HG02642 (cell line): ENCODE data around the gene KRT33A.

Experiments used
- ATAC-seq: cut with Tn5 transposase; IDR thresholded peaks from one replicate; pipeline ENCODE4 v1.9.1; 2021; ENCODE audit warnings: mild to moderate bottlenecking; ENCODE audit not compliant: unreplicated experiment, poor library complexity

Gene KRT33A

DNA sequence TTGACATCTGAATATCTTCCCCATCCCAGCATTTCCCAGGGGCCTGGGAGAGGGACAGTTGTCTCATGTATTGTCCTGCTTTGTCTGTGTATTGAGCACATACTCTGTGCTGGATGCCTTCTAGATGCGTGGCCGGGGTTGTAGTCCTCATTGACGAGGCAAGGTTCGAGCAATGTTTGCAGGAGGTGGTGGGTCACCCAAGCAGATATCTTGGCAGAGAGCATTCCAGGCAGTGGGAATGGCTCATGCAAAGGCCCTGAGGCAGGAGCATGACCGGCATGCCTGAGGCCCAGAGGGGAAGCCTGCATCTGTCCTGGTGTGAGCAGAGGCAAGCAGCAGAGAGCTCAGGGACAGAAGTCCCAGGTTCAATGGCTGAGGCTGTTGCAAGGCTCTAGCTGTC lies 17.5 kb downstream of the KRT33A start:
- ATAC-seq: no peak

DNA sequence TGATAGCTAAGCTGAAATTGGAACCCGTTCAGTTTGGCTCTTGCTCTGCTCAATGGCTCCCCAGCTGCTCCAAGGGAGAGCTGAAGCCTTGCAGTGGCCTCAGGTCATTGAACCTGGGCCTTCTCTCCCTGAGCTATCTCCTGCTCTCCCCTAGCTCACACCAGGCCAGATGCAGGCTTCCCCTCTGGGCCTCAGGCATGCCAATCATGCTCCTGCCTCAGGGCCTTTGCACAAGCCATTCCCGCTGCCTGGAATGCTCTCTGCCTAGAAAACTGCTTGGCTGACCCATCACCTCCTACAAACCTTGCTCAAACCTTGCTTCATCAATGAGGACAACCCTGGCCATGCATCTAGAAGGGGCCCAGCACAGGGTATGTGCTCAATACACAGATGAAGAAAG lies 18.4 kb downstream of the KRT33A start:
- ATAC-seq: no peak

DNA sequence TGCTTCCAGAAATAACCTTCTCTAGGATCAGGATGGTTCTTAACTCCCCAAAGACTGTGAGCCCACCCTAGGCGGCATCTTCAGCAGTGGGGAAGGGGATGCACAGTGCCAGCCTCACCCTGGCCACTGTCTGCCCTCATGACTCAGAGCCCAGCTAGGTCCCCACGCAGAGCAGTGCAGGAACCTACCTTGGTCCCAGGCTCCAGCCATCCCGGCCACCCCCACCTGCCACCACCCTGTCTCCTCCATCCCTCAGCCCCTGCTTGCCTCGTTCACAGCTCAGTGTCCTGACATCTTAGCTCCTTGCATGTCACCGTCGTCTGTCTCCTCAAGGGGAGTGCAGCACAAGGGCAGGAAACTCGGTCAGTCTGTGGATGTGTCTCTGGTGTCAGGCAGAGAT lies 19.0 kb downstream of the KRT33A start:
- no peak for ATAC-seq

DNA sequence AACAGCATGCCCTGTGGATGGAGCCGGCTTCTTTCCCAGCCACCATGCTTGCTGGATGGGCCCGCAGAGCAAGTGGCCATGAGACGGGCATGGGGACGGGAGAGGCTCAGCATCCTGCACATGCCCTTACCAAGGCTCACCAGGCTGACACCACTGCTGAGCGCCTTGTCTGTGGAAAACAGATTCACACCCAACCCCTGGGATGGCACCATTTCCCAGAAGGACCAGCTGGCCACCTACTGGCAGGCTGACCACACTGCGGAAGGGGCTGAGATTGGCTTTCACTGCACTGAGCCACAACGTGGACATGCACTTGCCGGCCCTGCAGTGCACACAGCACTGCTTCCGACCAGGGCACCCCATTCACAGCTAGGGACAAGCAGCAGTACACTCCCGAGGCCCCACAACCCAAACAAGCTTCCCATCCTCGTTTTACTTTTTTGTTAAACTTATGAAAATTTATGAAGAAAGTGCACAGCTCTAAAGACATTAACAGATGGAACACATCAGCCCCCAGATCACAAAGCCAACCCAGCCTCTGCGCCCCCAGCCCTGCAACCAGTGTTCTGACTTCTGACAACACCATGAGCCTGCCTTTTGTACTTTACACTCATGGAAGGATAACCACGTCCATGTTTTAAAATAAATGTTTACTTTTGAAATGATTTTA lies 21.2 kb downstream of the KRT33A start:
- ATAC-seq: no peak

DNA sequence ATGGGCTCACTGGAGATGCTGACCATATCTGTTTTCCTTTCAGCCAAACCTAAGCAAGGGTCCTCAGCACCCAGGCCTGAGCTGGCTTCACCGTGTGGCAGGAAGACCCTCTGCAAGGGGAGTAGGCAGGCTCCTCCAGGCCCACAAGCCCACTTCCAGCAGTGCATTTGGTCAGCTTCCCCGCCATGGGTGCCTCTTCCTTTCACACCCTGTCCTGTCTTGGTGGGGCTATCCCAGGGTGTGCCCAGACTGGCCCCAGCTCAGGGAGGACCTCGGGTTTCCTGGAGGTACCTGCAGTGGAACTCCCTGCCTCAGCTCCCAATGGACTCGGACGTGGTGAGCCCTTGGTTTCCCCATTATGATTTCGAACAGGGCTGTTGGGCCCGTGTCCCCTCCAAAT lies 22.4 kb downstream of the KRT33A start:
- no peak for ATAC-seq

DNA sequence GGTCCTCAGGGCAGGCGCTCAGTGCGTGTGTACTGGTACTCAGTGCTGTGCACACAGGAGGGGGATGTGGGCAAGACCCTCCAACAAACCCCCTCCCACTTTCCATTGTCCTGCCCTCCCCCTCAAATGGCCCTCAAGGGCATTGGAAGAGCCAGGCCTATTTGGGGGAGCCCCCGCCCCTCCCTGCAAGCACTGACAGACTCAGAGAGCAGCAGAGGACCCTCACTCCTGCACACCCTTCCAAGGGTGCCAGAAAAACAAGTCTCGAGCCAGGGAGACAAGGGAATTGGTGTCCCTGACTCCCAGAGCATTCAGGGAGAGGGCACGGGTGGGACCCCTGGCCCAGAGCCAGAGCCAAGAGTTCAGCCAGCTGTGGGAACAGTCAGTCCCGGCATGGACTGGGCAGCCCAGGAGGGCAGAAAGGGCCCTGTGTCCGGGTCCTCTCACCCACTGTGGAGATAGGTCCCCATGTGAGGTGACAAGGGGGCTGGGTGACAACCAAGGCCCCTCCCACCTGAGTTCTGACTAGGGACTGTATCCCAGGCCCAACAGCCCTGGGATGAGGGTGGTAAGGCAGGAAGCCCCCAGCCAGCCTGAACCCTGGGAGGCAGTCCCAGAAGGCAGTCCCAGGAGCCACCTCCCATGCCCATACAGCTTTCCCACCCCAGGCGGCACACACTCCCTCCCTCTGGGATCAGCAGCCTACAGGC lies 23.1 kb downstream of the KRT33A start:
- ATAC-seq: no peak

DNA sequence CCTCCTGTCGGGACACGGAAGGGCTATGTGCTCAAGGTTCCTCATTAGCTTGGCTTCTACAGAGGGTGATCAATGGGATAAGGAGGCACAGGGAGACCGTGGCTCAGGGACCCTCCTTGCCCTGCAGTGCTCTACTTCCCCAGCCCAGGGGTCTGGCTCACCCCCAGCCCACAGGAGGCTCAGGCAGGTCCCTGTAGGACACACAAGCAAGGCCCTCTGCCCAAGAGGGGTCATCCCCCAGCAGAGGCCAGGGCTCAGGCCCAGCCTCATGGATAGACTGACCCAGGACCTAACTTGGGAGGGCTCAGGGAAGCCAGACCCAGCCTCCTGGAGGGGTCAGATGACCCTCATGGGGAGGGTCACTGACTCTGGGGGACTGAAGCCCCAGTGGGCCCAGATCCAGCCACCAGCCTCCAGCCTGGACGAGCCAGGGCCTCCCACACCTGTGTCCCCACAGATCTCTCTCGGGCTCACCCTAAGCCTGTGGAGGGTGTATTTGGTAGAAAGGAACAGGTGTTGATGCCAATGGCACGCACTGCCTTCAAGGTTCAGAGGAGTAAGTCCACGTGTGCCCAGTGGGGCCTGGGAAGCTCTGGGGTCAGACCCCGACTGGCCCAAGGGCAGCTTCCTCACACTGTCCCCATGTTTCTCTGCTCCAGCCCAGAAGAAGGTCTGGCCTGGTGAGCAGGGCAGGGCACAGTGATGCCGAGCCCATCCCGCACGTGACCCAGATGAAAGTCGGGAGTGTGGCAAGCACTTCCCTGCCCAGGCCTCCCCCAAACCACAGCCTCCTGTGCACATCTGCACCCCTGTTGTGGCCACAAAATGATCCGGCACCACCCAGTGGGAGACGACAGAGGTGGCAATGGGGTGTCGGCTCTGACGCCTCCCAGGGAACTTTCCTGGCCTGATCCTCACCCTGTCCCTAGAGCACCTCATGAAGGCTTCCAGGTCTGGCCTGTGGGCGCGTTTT lies 24.2 kb downstream of the KRT33A start:
- no peak for ATAC-seq

DNA sequence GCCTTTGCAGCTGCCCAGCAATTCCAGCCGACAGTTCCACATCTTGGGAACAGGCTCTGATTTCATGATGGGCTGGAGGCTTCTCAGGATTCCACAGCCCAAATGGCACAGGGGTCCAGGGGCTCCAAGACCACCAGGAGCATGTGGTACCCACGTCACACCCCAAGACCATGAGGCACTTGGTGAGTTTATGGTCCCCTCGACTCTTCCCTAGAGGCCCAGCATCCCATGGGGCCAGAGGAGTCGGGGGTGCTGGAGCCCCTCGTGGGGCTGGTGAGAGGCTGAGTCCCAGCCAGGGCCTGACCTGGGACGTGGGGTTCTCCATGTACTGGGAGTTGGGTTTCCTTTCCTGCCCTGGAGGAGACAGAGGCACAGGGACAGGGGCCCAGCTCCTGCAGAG lies 25.0 kb downstream of the KRT33A start:
- no peak for ATAC-seq

DNA sequence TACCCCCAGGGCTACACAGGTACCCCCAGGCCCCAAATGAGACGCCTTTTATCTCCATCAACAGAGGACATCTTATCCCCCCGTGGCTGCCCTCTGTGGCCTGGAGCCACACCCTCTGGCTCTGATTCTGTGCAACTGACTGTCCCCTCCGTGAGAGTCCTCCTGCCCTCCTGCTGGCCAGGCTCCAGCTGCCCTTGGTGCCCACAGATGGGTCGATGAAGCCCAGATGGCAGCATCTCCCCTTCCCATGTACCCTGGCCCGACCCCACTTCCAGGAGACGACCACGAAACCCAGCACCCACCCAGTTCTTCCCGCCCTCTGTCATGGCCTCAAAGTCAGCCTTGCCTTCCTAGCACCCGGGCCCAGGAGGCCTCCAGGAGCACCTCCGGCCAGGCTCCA lies 25.5 kb downstream of the KRT33A start:
- no peak for ATAC-seq

DNA sequence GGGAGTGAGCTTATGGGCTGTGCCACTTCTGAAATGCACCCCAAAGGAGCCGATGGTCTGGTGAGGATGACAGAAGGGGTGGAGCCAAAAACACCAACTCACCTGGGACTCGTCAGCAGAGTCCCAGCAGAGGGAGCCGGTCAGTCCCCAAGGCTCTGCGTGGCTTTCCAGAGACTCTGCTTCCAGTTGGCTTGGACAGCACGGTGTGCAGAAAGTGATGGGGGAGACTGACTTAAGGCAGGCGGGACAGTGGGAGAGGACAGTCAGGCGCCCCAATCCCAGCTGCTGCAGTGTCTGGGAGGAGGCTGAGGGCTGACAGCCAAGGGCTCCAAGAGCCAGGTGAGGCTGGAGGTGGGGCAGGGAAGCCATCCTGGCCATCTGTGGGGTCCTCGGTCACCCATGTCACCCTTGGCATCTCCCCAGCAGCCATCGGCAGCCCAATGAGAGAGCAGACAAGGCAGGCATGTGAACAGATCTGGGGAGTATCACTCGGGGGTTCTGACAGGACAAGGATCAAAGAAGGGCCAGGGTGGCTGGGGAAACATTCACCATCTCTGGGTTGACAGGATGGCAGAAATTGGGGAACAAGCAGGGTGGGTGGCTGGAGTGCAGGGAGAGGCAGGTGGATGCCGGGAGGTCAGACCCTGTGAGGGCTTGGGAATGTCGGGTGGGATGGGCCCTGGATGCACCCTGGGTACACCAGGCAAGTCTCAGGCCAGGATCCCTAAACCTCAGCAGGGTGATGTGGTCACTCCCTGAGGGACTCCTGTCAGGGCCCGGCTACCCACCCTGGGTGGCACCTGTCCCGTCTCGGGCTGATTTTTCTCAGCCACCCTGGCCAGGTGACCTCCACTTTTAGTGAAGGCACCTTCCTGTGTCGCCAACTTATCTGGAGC lies 26.2 kb downstream of the KRT33A start:
- ATAC-seq: no peak

DNA sequence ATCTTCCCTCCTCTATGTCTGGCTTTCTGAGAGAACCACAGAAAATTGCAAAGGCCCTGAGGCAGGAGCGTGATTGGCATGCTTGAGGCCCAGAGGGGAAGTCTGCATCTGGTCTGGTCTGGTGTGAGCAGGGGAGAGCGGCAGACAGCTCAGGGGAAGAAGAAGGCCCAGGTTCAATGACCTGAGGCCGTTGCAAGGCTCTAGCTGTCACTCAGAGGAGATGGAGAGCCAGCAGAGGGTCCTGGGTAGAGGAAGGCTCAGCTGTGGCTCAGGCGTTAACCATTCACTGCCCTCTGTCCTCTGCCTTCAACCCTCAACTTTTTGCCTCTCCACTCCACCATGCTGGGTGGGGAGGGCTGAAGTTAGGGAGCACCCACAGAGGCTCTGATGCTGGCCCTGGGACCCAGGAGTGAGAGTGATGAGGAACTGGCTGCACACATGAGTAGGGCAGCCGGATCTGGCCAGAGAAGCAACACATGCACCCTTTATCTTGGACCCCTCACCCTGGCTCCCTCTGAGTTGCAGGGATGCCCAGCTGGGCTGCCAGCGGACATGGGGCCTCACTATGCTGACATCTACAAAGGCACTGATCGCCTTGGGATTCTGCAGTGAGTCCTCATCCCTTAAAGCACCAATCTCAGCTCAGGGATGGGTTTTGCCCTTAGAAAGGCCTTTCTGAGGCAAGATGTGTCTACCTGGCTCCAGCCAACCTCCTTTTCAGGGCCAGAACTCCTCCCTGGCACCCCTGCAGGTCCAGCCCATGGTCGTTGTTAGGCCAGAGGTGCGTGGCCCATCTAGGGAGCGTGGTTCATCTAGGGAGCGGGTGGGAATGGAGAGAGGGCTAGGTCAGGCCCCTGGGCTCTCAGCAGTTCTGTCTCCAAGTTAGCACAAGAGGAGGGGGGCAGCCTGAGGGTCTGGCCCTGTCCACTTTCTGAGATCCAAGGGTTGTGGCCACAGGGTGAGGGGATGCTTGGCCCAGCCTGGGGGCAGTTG lies 27.4 kb downstream of the KRT33A start:
- no peak for ATAC-seq

DNA sequence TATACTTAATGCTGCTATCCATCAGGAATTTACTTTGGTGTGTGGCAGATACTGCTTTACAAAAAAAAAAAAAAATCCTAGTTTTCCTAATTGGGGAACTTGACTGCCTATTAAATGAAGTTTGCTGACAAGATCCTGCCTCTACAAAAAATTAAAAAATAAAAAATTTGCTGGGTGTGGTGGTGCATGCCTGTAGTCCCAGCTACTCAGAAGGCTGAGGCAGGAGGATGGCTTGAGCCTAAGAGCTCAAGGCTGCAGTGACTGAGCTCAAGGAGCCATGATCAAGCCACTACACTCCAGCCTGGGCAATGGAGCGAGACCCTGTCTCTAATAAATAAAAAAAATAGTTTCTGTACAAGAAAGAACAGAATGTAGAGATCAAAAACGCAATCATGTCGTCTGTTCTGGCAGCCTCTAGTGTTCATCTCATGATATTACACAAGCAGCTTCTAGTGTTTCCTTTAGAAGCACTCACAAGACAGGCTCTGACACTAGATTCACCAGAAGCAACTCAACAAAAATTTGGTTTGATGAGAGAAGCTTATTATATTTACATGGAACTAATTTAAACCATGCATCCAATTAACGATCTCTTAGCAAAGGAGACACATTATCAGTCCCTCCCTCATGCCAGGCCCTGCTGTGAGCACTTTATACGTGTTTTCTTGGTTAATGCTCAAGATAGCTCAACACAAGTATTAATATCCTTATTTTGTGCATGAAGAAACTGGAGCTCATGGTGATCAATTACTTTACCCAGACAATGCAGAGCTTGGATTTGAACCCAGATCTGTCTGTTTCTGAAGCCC lies 28.3 kb downstream of the KRT33A start:
- ATAC-seq: no peak

DNA sequence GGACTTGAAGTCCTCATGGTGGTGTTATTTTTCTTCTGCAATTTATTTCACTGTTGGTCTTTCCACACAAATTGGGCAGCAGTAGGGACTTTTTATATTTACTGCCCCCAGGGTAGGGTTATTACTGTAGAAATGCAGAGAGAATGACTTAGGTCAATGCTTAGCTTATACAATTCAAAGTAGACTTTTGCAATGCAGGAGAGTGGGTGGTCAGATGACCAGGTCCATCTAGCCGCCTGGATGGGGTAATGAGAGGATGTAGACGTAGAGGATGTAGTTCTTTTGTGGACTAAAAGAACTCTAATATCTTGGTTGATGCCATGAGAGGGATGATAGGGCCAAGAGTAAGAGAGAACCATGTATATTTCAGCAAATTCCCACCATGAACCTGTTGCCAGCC lies 32.4 kb downstream of the KRT33A start:
- ATAC-seq: no peak

DNA sequence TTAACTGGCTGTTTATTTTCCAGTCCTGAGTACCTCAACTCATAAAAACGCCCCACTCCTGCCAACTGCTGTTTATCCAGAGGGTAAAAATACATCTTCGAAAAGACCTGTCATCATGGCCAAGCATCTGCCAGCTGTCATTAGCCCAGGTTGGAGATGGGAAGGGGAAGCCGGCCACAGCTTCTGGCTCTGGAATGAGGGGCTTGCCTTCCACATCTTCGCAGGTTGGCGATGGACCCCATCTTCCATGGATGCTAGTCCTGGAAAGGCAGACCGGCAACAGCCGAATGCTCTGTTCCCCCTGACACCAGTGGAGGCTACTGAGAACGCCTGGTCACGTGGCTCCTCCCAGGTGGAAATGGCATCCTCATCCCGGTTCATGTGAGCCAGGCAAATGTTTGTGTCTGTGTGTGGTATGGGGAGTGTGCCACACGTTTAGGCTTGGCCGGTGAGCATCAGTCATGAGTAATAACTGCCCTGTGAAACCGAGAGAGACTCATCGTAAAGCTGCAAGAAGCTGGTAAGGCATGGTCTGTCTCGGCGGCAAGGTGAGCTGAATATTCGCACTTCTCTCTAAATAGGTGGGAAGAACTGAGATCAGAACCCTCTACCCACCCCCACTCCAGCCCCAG lies 34.7 kb downstream of the KRT33A start:
- no peak for ATAC-seq

DNA sequence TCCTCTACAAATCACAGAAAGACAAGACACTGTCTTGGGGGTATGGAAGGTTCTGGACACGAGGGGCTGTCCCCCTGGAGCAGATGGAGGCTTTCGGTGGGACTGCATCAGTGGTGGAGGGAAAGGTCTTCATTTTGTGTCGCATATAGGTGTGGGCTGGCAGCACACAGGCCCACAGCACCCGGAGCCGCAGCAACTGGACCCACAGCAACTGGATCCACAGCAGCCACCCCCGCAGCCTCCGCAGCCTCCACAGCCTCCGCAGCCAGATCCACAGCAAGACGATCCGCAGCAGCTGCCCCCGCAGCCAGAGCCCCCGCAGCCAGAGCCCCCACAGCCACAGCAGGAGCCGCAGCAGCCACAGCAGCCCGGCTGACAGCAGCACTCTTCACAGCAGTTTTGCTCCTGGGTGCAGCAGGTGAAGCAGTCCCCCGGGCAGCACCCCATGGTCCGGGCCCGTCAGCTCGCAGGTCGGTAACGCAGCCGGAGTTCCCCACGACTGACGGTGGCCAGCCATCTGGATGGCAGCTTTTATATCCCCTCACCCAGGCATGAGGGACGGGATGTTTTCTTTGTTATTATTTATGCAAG lies 35.3 kb downstream of the KRT33A start, which contains the start of gene KRTAP17-1:
TSS of gene KRTAP17-1 (minus strand) at position 507 of the 591 bp plus-strand sequence. CDS start at position 447, 60 bp downstream.
- ATAC-seq: no peak

DNA sequence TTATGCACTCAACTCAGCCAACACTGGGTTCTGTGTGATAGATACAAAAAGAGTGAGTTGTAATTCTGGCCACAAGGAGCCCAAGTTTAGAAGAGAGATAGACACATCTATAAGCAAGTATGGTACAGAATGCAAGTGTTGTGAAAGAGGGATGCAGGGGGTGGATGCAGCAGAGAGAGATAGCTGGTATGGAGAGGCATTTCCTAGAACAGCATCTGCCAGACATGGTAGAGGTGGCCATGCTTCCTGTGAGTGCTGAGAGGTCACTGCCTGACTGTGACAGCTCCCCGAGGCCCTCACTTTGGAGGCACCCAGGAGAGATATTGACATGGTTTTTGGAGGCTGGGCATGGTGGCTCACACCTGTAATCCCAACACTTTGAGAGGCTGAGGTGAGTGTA lies 39.5 kb downstream of the KRT33A start:
- ATAC-seq: no peak

DNA sequence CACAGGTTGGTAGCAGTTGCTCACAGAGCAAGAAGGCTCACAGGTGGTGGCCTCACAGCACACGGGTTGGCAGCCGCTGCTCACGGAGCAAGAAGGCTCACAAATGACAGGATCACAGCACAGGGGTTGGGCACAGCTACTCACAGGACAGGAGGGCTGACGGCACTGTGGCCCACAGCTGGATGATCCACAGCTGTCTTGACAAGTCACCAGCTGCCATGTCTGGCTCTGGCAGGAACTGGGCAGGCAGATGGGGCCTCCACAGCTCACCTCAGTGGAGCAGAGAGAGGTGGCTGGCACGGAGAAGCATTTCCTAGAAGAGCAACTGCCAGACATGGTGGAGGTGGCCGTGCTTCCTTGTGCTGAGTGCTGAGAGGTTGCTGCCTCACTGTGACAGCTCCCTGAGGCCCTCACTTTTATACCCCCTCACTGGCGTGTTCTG lies 41.7 kb downstream of the KRT33A start, which contains the start of gene KRTAP16-1:
TSS of gene KRTAP16-1 (minus strand) at position 392 of the 442 bp plus-strand sequence. CDS start at position 336, 56 bp downstream.
- no peak for ATAC-seq
